ENCODE data around the gene FUZ. TPM values are rescaled to one million over a fixed set of nuclear protein-coding genes. Genes with fewer than 3 reads are reported as not detected.

FUZ gene
- total and polyA plus RNA-seq, 2 of the 8 experiments (the other 6 are each of a cell fraction or from before 2014, with no cell fraction given) = 28.4 to 33.9 TPM

DNA sequence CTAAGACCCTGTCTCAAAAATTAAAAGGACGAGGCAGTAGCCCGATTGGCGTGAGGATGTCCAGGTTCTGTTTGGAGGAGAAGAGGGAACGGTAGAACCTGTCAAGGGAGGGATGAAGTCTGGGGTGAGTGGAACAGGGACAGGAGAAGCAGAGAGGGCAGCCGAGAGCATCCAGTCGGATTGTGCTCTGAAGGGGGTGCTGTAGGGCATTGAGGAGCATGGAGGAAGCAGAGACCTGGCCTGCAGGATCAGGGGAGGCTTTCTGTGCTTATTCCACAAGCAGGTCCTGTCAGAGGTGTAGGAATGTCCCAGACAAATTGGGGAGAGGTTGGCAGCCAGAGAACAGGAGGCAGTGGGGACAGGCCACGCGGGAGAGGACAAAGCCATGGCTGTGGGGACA, 32.2 kb downstream of the FUZ start:
- H3K56ac ChIP-seq (replicated peaks; ENCODE audit: insufficient read length, low read depth, low read length) = no peak overlapping the region
- no peak overlapping the region for H3K23ac ChIP-seq (ENCODE audit: insufficient read length)
- H3K18ac ChIP-seq (ENCODE audit: extremely low read depth, low read length) = no peak overlapping the region
- POLR2A ChIA-PET (ENCODE audit: partially characterized antibody) = interaction anchor here (1.0 to 2.0 kb wide), 2 partner anchors 9 to 89 kb away, joined by 3 to 8 read pairs; no protein-coding TSS in a partner anchor
- no peak overlapping the region for H2BK12ac ChIP-seq (ENCODE audit: low read depth, low read length)
- no peaks in the 10 kb centered on the region; the same call in 1 of the 2 replicates for H3K23me2 ChIP-seq (ENCODE audit: low read depth, low read length)
- no peak overlapping the region for H3K4me3 ChIP-seq (ENCODE audit: extremely low read depth in 1 of 4, insufficient read depth in 2 of 4, low read depth in 3 of 4, low read length in 4 of 4)
- no peak for TF ChIP-seq GTF2F1 (IDR thresholded peaks at IDR 0.05; ENCODE audit: borderline replicate concordance, low read depth, low read length)
- TF ChIP-seq, protein P1, sequence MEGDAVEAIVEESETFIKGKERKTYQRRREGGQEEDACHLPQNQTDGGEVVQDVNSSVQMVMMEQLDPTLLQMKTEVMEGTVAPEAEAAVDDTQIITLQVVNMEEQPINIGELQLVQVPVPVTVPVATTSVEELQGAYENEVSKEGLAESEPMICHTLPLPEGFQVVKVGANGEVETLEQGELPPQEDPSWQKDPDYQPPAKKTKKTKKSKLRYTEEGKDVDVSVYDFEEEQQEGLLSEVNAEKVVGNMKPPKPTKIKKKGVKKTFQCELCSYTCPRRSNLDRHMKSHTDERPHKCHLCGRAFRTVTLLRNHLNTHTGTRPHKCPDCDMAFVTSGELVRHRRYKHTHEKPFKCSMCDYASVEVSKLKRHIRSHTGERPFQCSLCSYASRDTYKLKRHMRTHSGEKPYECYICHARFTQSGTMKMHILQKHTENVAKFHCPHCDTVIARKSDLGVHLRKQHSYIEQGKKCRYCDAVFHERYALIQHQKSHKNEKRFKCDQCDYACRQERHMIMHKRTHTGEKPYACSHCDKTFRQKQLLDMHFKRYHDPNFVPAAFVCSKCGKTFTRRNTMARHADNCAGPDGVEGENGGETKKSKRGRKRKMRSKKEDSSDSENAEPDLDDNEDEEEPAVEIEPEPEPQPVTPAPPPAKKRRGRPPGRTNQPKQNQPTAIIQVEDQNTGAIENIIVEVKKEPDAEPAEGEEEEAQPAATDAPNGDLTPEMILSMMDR (IDR thresholded peaks at IDR 0.05; ENCODE audit: control extremely low read depth in 1 of 3, insufficient read depth in 1 of 3, low read depth in 1 of 3, low read length in 3 of 3) = peak; percentile 20 to 38 (median 26); a peak in 3 of 4 replicates
- no peaks in the 10 kb centered on the region for H3K27me3 ChIP-seq (replicated peaks in 1 of 4; ENCODE audit: control insufficient read depth in 3 of 4, extremely low read depth in 1 of 4, insufficient read depth in 3 of 4, low read length in 3 of 4)
- no peaks in the 10 kb centered on the region; a peak in 2 of 7 replicates for H3K4me1 ChIP-seq (replicated peaks in 1 of 4; ENCODE audit: control insufficient read depth in 3 of 4, insufficient read depth in 4 of 4, low read length in 3 of 4)
- WGBS, 2 experiments (ENCODE audit: extremely low coverage in 1 of 2, insufficient coverage in 1 of 2, insufficient read length in 1 of 2, insufficient replicate concordance in 2 of 2, low coverage in 1 of 2, low lambda C conversion rate in 2 of 2, missing lambda C conversion rate in 1 of 2) = 80% methylated on average over 6 of the region's 8 CpGs; no CpG with 5 or more reads in 1 of the 2 experiments
- no peak overlapping the region for H2BK15ac ChIP-seq (ENCODE audit: low read length)
- H3K36me3 ChIP-seq (ENCODE audit: control insufficient read depth in 2 of 4, insufficient read depth in 4 of 4, low read length in 3 of 4) = peaks cover 2 to 17% (median 9%) of the 10 kb centered on the region in 4 experiments; a peak in 6 of 8 replicates
- no peak overlapping the region for H4K5ac ChIP-seq (ENCODE audit: insufficient read length, low read depth, low read length)
- peaks cover 13% of the 10 kb centered on the region for H3K79me1 ChIP-seq (ENCODE audit: low read depth, low read length)
- no peak overlapping the region; the same call in 1 of the 2 replicates for H4K8ac ChIP-seq (ENCODE audit: extremely low read depth, insufficient read depth, low read length)
- no peaks in the 10 kb centered on the region; a peak in 1 of 4 replicates for H3K79me2 ChIP-seq (ENCODE audit: control insufficient read depth in 1 of 2, insufficient read depth in 2 of 2, low read length in 2 of 2)
- no peak for DNase-seq (ENCODE audit: low read depth in 1 of 2, low spot score in 2 of 2)
- H2BK5ac ChIP-seq (ENCODE audit: low read depth, low read length) = 0 out of 2 replicates have a peak overlapping the region, but pooled peaks have one; percentile 60
- no peak overlapping the region for H4K91ac ChIP-seq (replicated peaks; ENCODE audit: insufficient read length, low read length)
- FAIRE-seq = no peak
- no peak overlapping the region for H3K27ac ChIP-seq (ENCODE audit: low read depth, low read length)
- H2AK5ac ChIP-seq (ENCODE audit: low read depth, low read length) = no peak overlapping the region
- H2AFZ ChIP-seq (ENCODE audit: low read length) = no peak overlapping the region
- H3K4me2 ChIP-seq (ENCODE audit: insufficient read depth in 1 of 2, low read depth in 2 of 2, low read length in 2 of 2) = no peak overlapping the region
- CTCF ChIA-PET (ENCODE audit: partially characterized antibody) = interaction anchor here (1.2 to 2.8 kb wide), 4 partner anchors 18 to 62 kb away, joined by 3 to 14 read pairs (median 4); no protein-coding TSS in a partner anchor
- no peak overlapping the region for H3K14ac ChIP-seq (ENCODE audit: insufficient read length)
- no peaks in the 10 kb centered on the region for H3K9me3 ChIP-seq (ENCODE audit: insufficient read depth in 2 of 2, low read depth in 1 of 2, low read length in 1 of 2)
- peaks cover 2 to 9% of the 10 kb centered on the region in 2 experiments for H4K20me1 ChIP-seq (replicated peaks in 1 of 2; ENCODE audit: control insufficient read depth in 1 of 2, insufficient read depth in 2 of 2, low read length in 2 of 2)
- no peak overlapping the region for H2BK120ac ChIP-seq (replicated peaks; ENCODE audit: low read depth, low read length)
- no peak overlapping the region for H2BK20ac ChIP-seq (ENCODE audit: low read length)
- peak overlapping the region in 1 of 4 experiments; percentile 18; a peak in 1 of 7 replicates for H3K9ac ChIP-seq (replicated peaks in 1 of 4; ENCODE audit: extremely low read depth in 1 of 4, low read depth in 3 of 4, low read length in 3 of 4)
- no peak overlapping the region for H3K4ac ChIP-seq (replicated peaks; ENCODE audit: insufficient read length, low read depth, low read length)

All from H1 (cell line).